HG03097 (cell line): Measurements from ENCODE around the gene LEO1.

ENCODE experiments used
- ATAC-seq: cut with Tn5 transposase; IDR thresholded peaks from one replicate; pipeline ENCODE4 v1.9.1; 2021; ENCODE audit not compliant: unreplicated experiment, low FRiP score

LEO1 gene

DNA sequence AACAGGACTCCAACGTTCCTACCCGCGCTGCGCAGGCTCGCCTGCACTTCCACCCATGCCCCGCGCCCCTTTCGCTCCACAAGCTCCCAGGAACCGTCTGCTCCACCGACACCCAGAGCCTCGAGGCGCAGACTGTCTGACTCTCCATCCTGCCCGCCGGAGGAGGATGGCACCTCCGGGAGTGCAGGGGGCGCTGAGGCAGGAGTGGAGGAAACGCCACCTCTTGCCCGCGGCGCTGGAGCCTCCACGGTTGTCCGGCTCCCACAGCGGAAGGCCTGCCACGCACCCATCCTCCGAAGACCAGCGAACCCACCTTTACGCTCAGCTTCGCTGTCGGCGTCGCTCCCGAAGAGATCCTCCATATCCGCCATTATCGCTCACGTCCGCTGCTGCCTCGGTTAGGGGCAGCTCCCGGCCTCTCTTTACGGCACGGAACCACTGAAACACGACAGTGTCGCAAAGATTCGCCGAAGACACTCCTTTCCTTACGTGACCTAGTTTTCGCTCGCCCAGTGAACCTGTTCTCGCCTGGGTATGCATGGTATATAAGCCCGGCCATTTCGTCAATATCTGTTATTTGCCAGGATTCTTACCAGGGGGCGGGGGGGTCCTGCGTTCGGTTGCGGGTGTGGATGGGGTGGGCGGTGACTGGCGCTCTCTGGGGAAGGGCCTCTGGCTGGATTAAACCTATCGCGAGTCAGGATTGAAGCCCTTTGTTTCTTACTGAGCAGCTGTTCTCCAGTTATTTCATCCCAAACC, at the start of gene LEO1:
Gene LEO1, minus strand, starts transcription at position 404 of the 759 bp plus-strand sequence. Its CDS starts 33 bp downstream, at position 371.
- peak; percentile 84 for ATAC-seq

DNA sequence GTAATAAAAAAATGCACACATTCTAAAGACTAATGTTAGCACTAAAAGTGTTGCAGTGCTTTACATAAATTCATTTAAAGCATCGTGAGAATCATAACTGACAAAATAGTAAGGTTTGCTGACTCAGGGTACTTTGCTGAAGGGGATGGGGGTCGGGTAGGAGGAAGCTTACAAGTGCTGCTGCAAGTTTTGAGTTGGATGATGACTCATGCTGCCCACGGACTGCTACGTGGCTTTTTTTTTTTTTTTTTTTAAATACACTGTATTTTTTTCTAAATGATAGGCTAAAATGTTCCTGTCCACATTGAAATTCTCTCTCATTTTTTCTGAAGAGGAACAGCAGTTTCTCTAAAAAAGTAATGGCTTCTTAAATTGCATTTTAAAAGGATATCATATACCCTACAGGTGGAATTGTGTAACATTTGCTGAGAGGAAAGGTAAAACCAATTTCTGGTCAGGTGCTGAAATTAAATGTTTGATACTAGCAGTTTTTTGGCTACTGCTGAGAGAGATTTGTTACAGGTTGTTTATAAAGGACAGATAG, 49.6 kb upstream of the LEO1 start:
- no peak for ATAC-seq

DNA sequence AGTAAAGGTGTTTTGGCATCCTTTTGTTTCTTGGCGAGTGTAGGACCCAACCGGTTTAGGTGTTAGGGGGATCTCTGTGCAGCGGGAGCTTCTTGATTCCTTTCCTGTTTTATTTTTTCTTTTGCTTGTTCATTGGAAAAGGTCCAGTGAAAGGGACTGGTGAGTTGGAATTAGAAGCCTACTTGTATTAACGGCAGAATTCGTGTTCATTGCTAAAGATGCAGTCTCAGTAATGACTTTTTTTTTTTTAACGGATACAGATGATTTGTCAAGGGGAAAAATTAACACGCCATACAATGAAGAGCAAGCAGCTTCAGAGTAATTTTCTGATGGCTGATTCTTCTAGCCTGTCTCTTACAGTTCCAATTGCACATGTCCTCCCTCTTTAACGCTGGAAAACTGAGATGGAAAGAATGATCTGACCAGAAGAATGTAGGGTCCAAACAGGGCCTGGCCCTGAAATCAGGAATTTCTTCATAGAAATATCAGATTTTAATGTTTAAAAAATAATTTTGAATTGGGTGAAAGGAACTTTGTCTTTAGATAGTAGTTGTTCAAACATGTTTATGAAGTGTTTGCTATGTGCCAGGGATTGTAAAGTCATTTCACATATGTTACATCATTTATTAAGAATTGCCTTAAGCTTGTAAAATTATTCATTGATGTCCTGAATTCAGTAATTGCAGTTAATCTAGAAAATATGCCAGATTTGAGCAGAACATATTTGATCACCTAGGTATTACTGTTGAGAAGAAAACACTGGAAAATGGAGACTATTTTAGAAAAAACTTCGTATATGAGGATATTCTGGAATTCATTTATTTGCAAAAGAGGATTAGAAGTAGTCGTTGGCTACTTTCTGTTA, 48.9 kb upstream of the LEO1 start:
- no peak for ATAC-seq

DNA sequence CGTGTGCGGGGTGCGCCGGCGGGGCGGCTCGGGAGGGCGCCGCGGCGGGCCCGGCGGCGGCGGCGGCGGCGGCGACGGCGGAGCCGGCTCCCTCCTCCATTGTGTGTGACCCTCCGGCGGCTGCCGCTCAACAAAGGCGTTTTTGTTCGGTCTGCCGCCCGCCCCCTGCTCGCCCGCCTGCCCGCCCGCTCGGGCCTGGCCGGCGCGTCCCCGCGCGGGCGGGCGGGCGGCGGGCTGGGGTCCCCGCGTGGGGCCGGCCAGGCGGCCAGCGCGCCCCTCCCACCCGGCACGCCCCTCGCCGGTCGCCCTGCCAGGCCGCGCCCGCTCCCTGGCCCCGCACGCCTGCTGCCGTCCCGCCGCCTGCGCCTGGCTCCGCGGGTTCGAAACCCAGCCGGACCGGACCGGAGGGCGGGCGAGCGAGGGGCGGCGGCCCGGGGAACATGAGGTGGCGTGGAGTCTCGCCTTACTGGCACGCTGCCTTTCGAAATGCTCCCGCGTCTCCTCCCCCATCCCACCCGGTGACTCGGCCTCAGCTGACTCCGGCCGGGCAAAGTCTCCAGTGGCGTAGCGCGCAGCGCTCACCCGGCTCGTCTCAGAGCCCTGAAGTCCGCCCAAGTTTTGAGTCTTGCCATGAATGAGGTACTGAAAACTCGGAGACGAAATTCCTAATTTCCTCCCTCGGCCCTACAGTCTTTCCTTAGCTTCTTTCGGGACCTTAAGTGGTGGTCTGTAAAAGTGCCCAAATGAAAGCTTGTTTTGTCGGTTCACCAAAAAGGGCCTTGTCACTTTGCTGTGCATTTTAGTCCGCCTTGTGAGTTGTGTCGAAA, 48.0 kb upstream of the LEO1 start:
- peak; percentile 47 for ATAC-seq

DNA sequence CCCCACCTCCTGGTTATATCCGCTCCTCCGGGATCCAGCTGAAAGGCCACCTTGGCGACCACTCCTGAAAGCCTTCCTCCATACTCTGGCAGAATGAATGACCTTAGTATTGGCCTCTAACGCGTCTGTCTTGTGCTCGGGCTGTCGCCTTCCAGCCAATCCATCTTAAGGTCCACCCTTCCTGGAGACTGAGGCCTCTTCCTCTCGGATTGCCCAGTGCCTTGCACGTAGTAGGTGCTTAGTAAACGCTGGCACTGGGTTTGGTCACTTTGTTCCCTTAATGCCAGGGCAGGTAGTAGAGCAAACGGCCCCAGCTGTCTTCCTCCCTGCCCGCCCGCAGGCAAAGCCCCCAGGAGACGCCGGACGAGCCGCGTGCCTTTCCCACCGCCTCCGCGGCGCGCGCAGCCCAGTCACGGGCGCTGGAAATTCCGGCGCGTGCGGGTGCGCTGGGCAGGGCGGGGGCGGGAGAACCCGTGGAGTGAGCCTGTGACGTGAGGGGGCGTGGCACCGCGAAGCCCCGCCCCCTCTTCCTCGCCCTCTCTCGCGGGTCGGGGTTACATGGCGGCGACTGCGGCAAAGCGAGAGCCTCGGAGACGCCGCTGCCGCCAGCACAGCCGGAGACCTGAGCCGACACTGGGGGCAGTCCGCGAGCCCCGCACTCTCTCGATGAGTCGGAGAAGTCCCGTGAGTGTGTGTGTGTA, 47.3 kb upstream of the LEO1 start, which contains the start of gene MAPK6:
Gene MAPK6, plus strand, starts transcription at position 527 of the 701 bp plus-strand sequence. CDS start 27,242 bp downstream, outside the sequence.
- peak; percentile 75 for ATAC-seq

DNA sequence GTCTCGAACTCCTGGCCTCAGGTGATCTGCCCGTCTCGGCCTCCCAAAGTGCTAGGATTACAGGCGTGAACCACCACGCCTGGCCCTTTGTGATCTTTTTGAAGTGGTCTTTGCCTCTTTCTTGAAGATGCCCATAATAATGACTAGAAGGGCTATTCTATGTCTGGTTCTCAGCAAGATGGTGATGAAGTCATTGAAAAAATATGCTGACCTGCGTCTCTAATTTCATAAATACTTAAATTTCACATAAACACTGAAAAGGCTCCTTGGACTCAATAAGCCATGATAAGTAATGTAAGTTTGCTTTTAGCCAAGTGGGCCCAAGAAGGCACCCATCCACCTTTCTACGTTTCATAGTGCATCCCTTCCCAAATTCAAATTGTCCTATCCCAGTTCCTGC, 46.7 kb upstream of the LEO1 start:
- no peak for ATAC-seq

DNA sequence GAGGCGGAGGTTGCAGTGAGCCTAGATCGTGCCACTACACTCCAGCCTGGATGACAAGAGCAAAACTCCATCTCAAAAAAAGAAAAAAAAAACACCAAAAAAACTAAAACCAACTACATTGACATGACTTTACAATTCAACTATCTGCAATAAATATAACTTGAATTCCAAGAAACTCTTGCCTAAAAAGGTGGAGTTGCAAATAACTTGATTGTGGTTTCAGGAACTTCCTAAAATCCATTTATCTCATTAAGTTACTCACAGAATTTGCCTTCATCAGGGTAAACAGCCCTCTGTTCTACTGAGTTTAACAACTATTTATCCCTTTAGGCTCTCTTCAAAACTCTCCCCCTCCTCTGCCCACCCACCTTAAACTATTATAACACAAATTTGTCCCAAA, 44.7 kb upstream of the LEO1 start:
- ATAC-seq = no peak

DNA sequence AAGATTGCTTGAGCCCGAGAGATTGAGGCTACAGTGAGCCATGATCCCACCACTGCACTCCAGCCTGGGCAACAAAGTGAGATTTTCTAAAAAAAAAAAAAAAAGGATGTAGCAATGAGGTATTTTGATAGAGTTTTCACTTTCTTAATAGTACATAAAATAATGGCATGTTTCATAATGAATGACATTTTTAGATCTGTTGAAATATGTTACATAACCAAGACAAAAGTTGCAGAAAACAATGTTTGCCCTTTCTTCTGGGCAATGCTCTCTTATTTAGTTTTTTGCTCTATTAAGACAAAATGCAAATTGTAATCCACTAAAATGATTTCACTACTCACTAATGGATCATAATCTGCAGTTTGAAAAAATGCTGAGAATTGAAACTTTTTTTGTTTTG, 43.0 kb upstream of the LEO1 start:
- ATAC-seq = no peak

DNA sequence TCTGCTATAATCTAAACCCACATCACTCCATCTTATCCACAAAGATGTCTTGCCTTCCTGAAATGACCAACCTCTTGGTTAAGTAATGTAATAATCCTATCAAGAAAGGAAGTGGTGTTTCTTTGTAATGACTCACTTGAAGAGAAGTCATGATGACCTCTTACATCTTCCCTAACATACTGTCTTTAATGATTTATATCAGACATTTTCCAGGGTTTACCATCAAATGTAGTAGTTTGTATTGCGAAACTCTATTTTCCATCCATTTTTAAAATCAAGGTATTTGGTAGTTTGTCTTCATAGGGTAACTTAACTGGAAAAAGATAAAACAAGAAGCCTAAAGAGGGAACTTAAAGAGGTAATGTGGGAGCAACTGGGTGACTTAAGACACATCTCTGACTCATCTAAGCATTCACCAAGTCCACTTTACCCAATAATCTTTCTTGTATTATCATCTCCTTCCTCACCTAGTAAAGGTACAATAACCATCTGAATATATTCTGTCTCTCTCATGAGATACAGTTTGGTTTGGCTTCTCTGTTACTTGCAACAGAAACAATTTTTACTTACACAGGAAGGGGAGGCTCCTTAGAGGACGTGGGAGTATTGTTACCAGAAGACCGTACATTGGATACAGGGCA, 41.7 kb upstream of the LEO1 start:
- peak; percentile 33 for ATAC-seq

DNA sequence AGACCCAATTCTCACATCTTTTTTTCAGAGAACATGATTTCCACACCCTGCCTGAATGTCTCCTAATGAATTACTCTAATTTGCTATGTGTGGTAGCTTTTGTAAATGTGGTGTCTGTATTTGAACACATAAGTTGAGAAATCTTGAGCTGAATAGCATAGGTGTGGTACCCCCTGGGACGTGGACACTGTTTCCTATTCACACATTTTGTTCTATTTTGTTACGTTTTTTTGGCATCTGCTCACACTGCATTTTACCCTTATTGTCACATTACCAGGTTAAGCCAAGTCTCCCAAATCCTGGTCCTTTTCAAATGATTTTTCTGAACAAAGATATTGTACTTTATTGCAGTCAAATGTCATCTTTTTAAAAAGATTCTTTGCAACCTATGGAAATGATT, 40.6 kb upstream of the LEO1 start:
- no peak for ATAC-seq

DNA sequence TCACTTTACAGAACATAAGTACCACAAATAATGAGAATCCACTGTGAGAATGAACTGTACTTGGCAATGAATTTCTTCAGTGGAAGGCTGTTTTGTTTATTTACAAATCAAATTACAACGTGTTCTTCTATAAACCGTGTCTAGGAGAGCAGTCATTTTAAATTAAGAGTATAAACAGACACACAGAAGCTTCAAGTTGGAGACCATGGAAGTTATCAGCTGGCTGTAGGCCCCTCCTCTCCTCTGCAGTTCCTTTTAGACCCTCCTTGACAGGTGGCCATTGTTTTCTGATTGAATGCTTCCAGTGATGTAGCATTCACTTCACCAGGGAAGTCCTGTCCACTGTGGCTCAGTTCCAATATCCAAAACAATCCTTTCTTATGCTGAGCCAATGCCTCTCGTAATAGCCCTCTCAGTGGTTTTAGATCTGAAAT, 40.1 kb upstream of the LEO1 start:
- ATAC-seq = no peak

DNA sequence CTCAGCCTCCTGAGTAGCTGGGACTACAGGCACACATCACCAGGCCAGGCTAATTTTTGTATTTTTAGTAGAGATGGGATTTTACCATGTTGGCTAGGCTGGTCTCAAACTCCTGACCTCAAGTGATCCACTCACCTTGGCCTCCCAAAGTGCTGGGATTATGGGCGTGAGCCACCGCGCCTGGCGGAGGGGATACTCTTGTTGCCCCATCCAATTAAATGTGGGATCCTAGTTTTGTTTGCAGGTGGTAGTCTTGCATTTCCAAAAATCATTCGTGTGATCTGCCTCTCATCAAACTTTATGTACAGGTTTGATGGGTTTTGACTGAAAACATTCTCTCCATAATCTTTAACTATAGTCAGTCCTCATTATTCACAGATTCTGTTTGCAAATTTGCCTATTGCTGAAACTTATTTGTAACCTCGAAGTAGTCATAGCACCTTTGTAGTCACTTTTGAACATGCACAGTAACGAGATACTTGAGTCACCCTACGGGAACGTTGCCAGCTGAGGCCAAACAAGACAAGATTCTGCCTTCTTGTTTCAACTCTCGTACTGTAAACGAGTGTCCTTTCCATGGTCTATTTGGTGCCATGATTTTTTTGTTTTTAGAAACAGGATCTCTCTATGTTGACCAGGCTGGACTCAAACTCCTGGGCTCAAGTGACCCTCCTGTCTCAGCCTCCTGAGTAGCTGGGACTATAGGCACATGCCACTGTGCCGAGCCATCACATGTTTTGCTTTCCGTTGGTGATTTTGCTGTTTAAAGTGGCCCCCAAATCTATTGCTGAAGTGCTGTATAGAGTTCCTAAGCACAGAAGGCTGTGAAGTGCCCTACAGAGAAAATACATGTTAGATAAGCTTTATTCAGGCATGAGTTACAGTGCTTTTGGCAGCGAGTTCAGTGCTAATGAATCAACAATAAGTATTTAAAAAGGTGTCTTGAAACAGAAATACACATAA, 39.3 kb upstream of the LEO1 start:
- ATAC-seq = no peak

DNA sequence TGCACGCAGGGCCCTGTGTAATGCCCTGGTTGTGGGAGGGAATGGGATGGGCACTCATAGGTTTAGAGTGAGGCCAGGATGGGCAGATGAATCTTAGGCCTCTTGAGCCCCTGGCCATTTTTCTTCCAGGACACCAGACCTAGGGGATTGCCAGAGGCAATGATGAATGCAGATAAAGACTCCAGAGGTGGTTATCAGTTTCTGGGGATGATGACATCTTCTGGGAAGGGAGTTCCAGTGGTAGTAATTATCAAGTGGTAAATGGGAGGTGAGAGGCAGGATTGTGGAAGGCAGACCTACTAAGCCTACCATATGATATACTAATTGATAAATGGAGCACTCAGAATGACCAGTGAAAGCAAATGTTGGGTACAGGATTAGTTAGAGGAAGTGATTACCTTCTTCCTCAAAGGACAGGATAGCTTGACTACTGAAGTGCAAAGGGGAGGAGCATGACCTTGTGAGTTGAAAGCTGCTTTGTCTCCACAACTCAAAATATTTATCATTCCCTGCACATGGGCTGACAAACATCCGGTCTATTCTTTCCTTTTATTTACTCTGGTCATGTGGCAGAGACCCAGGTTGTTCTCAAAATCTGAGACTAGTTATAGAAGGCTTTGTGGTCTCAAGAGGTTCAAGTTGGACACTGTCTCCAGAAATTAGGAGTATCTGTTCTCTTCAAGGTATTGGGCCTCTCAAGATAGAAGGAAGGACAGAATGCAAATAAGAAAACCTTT, 37.3 kb upstream of the LEO1 start:
- no peak for ATAC-seq

DNA sequence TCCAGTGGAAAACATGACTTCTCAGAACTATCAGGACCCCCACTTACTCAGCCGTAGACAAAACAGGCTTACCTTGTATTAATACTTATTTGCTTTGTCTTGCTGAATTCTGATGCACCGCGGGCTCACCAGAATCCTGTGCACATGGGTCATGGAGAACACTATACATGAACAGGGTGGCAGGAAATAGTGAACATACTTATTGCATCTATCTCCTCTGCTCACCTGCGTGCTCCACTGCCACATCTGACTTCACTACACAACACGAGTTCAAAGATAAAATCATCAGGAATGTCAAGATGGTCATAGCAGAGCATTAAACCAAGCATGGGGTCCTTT, 36.8 kb upstream of the LEO1 start:
- no peak for ATAC-seq

DNA sequence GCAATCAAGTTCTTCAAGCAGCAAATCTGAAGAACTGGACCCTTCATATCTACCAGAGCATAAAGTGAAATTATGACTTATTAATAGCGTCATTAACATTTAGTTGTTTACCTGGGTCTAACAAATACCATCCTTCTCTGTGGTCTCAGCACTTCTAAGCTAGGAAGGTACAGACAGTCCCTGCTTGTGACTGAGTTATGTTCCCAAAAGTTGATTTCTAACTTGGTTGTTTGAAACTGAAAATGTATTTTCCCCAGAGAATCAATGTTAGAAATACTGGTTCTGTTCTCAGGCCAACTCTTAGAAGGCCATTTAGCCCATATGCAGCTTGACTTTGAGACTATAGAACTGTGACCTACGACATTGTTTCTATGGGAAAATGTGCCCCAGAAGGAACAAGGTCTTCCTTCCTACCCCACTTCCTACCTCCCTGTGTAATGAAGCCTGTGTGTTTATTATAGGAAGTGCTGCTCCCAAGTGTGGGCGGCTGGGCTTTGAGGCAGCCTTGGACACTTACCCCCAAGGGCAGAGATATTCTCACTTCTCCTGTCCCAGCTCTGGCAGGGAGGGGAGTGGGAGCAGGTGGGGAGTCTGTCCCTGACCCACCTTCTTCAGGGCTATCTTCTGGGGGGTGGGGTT, 35.2 kb upstream of the LEO1 start:
- ATAC-seq = peak; percentile 33

DNA sequence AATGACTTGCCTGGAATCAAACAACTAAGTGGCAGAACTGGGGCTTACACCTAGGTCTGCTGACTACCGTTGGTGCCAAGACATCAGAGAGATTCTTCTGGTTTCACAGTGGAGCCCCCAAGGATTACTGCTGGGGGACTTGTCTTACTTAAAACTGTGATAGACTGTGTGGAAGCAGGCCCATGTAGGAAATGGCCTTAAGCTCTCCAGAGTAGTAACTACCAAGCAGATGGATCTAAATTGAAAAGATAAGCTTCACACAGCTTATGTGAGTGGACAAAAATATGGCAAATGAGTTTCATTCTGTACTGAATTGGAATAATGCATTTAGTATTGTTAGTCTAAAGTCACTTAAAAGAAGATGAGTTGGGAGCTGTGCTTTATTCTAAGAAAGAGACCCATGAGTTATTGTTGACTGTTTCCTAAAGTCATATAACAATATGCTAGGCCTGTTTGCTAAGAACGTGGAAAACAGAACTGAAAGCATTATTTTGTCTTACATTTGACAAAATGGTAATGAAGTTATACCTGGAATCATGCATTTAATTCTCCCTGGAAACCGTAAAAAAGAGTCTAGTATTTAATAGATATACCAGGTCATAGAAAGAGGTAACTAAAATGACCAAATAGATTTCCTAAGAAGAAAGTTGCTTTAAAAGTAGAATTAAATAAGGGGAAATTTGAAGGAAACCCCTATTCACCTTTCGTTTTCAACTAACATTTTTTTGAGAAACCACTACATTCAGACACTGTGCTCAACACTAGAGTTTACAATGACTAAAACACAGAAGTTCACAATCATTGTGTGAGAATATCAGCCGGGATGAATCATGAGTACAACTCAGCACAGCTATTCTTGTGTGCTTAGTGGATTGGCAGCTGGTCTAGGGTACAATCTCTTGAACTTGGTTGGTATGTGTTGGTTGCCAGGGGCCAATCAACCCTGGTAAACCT, 34.4 kb upstream of the LEO1 start:
- ATAC-seq = peak; percentile 56
